Transverse colon (tissue), 4 donors: Measurements from ENCODE around the gene LEFTY1.

Source experiments
- EP300 ChIP-seq: sonication (generic); formaldehyde crosslinking; IDR thresholded peaks from one replicate; pipeline ENCODE4 v1.6.1; 2017; ENCODE audit warnings: antibody characterized with exemption, low read depth
- POLR2A ChIP-seq: fragments of 450-650 bp; IDR thresholded peaks from one replicate; pipeline ENCODE4 v1.6.1; 2016; ENCODE audit warnings: antibody characterized with exemption, mild to moderate bottlenecking, moderate library complexity
- POLR2AphosphoS5 ChIP-seq, 3 donors: sonication (generic); formaldehyde crosslinking; IDR thresholded peaks; one replicate each; pipeline ENCODE4 v1.6.1; 2016; ENCODE audit warnings: antibody characterized with exemption in 3 of 3
- TF ChIP-seq, protein P1 (sequence below), 5 experiments: fragments of 200-600 bp in 3 of 5; fragments of 450-650 bp in 2 of 5; sonication (generic) in 3 of 5; IDR thresholded peaks; 1 replicate in 2 of 5; 2 replicates in 3 of 5; pipeline ENCODE4 v1.5.1; 2016 to 2017; ENCODE audit warnings: antibody characterized with exemption in 5 of 5, inconsistent platforms in 3 of 5, mild to moderate bottlenecking in 2 of 5, moderate library complexity in 1 of 5

DNA sequence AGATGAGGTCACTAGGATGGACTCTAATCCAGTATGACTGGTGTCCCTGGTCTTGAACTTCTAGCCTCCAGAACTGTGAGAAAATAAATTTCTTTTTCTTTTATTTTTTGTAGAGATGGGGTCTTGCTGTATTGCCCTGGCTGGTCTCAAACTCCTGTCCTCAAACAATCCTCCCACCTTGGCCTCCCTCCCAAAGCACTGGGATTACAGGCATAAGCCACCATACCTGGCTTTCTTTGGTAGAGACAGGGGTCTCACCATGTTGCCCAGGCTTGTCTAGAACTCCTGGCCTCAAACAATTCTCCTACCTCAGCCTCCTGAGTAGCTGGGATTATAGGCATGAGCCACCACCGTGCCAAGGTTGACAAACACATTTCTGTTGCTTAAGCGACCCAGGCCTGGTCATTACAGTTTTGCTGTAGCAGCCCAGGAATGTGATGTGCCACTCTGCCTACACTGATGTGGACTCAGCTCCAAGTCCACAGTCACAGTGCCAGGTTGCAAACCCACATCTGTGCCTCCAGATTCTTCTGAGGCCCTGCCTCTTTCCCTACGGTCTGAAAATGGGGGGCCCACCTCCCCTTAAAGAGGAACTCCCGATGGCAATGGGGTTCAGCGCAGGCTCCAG is 19.2 kb upstream of the LEFTY1 start:
- TF ChIP-seq, protein P1, sequence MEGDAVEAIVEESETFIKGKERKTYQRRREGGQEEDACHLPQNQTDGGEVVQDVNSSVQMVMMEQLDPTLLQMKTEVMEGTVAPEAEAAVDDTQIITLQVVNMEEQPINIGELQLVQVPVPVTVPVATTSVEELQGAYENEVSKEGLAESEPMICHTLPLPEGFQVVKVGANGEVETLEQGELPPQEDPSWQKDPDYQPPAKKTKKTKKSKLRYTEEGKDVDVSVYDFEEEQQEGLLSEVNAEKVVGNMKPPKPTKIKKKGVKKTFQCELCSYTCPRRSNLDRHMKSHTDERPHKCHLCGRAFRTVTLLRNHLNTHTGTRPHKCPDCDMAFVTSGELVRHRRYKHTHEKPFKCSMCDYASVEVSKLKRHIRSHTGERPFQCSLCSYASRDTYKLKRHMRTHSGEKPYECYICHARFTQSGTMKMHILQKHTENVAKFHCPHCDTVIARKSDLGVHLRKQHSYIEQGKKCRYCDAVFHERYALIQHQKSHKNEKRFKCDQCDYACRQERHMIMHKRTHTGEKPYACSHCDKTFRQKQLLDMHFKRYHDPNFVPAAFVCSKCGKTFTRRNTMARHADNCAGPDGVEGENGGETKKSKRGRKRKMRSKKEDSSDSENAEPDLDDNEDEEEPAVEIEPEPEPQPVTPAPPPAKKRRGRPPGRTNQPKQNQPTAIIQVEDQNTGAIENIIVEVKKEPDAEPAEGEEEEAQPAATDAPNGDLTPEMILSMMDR (IDR thresholded peaks at IDR 0.05), result no peak
- TF ChIP-seq POLR2A (no peak), EP300 (no peak), POLR2AphosphoS5 (IDR thresholded peaks at IDR 0.05) (no peak)
